ENCODE measurements around the gene C18orf63. TPM values are rescaled to one million over a fixed set of nuclear protein-coding genes. Genes with fewer than 3 reads are reported as not detected.

Gene C18orf63
- total RNA-seq, 1 donor from 2014 or later = not detected

DNA sequence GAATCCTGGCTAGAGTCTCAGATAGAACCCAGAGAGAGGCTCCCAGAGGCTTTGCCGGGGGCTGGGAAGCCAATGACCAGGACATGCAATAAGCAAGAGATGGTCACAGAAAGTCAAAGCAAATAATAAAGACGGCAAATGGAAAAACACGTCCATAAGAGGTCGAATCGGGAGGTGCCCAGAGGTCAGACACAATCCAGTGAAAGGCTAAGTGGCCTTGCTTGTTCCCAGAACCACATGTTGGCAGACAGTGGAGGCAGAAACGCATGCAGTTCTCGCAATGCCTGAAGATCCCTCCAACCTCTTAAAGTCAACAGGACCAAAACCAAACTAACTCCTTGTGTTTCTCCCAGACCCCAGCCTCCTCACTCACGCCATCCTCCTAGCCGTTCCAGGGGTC is 26.9 kb upstream of the C18orf63 start:
- Mint-ChIP-seq H3K9me3 (no peaks in the 10 kb centered on the region), H3K27ac (no peak overlapping the region), H3K27me3 (ENCODE audit: low read depth) (no peaks in the 10 kb centered on the region), H3K4me1 (peaks cover 25% of the 10 kb centered on the region), H3K36me3 (no peaks in the 10 kb centered on the region), H3K4me3 (no peak overlapping the region)
- TF ChIP-seq, protein P1, sequence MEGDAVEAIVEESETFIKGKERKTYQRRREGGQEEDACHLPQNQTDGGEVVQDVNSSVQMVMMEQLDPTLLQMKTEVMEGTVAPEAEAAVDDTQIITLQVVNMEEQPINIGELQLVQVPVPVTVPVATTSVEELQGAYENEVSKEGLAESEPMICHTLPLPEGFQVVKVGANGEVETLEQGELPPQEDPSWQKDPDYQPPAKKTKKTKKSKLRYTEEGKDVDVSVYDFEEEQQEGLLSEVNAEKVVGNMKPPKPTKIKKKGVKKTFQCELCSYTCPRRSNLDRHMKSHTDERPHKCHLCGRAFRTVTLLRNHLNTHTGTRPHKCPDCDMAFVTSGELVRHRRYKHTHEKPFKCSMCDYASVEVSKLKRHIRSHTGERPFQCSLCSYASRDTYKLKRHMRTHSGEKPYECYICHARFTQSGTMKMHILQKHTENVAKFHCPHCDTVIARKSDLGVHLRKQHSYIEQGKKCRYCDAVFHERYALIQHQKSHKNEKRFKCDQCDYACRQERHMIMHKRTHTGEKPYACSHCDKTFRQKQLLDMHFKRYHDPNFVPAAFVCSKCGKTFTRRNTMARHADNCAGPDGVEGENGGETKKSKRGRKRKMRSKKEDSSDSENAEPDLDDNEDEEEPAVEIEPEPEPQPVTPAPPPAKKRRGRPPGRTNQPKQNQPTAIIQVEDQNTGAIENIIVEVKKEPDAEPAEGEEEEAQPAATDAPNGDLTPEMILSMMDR (IDR thresholded peaks at IDR 0.05; ENCODE audit: unreplicated experiment) = no peak
- DNase-seq (ENCODE audit: low spot score in 2 of 2, unreplicated experiment in 2 of 2) = no peak

DNA sequence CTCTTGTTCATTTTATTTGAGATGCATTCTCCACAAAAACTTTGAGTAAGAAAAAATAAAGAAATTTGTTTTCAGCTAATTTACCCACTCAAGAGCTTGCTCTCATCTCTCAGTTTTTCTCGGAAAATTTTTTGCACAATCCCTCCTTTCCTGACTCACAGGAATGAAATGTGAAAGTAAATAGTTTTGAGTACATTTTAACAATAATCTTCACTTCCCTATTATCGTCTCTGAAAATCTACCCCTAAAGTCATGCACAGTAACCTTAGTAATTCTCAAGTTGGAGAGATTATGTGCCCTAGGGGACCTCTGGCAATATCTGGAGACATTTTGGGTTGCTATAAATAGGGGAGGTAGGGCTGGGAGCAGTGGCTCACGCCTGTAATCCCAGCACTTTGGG is 26.5 kb upstream of the C18orf63 start:
- DNase-seq (ENCODE audit: low spot score in 2 of 2, unreplicated experiment in 2 of 2) = no peak
- Mint-ChIP-seq H3K36me3 (no peaks in the 10 kb centered on the region), H3K27ac (no peak overlapping the region), H3K4me1 (peaks cover 25% of the 10 kb centered on the region), H3K9me3 (no peaks in the 10 kb centered on the region), H3K27me3 (ENCODE audit: low read depth) (no peaks in the 10 kb centered on the region), H3K4me3 (no peak overlapping the region)
- TF ChIP-seq, protein P1 (IDR thresholded peaks at IDR 0.05; ENCODE audit: unreplicated experiment) = no peak

DNA sequence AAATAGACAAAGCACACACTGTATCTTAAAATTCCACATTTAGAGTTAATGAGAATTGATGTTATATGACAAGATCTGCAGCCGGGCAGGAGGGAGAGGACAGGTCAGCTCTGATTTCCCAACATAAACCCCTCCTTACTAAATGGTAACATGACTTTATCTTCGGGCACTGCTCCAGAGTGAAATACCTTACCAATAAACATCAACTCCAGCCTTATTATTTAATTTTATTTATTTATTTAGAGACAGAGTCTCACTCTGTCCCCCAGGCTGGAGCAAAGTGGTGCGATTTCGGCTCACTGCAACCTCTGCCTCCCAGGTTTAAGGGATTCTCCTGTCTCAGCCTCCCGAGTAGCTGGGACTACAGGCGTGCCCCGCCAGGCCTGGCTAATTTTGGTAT is 25.6 kb upstream of the C18orf63 start:
- H3K9me3 Mint-ChIP-seq = no peaks in the 10 kb centered on the region
- H3K36me3 Mint-ChIP-seq = no peaks in the 10 kb centered on the region
- H3K27me3 Mint-ChIP-seq (ENCODE audit: low read depth) = no peaks in the 10 kb centered on the region
- H3K4me1 Mint-ChIP-seq = peaks cover 19% of the 10 kb centered on the region
- no peak overlapping the region for H3K27ac Mint-ChIP-seq
- no peak for DNase-seq (ENCODE audit: low spot score in 2 of 2, unreplicated experiment in 2 of 2)
- TF ChIP-seq, protein P1 (IDR thresholded peaks at IDR 0.05; ENCODE audit: unreplicated experiment) = no peak
- H3K4me3 Mint-ChIP-seq = peak overlapping the region; percentile 93

- Mint-ChIP-seq H3K36me3 (no peaks in the 10 kb centered on the region), H3K27me3 (ENCODE audit: low read depth) (no peaks in the 10 kb centered on the region), H3K4me3 (peak overlapping the region; percentile 93), H3K4me1 (peaks cover 19% of the 10 kb centered on the region), H3K27ac (no peak overlapping the region), H3K9me3 (no peaks in the 10 kb centered on the region)
- TF ChIP-seq, protein P1 (IDR thresholded peaks at IDR 0.05; ENCODE audit: unreplicated experiment) = no peak
- DNase-seq (ENCODE audit: low spot score in 2 of 2, unreplicated experiment in 2 of 2) = peak in 1 of 2 experiments; percentile 63
Observed at GRCh38 chr18:74290794-74291471, 24.7 kb upstream of the C18orf63 start.

DNA sequence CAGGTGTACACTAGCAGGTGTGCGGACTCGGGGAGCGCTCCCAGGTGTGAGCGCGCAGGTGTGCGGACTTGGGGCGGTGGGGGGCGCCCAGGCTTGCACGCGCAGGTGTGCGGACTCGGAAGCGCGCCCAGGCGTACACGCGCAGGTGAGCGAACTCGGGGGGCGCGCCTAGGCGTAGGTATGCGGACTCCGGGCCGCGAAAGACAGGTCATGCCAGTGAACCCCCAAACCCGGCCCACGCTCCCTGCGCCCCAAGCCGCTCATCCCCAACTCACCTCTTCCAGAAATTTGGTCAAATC is 24.2 kb upstream of the C18orf63 start:
- H3K4me1 Mint-ChIP-seq = peaks cover 19% of the 10 kb centered on the region
- DNase-seq (ENCODE audit: low spot score in 2 of 2, unreplicated experiment in 2 of 2) = no peak
- H3K9me3 Mint-ChIP-seq = no peaks in the 10 kb centered on the region
- TF ChIP-seq, protein P1 (IDR thresholded peaks at IDR 0.05; ENCODE audit: unreplicated experiment) = no peak
- peak overlapping the region; percentile 93 for H3K4me3 Mint-ChIP-seq
- no peaks in the 10 kb centered on the region for H3K27me3 Mint-ChIP-seq (ENCODE audit: low read depth)
- H3K27ac Mint-ChIP-seq = peak overlapping the region; percentile 79
- no peaks in the 10 kb centered on the region for H3K36me3 Mint-ChIP-seq
